Measurements from ENCODE around the gene HYDIN. TPM values are rescaled to one million over a fixed set of nuclear protein-coding genes. Genes with fewer than 3 reads are reported as not detected.

HYDIN gene
- total RNA-seq, 1 donor from 2014 or later: 0.07 TPM

DNA sequence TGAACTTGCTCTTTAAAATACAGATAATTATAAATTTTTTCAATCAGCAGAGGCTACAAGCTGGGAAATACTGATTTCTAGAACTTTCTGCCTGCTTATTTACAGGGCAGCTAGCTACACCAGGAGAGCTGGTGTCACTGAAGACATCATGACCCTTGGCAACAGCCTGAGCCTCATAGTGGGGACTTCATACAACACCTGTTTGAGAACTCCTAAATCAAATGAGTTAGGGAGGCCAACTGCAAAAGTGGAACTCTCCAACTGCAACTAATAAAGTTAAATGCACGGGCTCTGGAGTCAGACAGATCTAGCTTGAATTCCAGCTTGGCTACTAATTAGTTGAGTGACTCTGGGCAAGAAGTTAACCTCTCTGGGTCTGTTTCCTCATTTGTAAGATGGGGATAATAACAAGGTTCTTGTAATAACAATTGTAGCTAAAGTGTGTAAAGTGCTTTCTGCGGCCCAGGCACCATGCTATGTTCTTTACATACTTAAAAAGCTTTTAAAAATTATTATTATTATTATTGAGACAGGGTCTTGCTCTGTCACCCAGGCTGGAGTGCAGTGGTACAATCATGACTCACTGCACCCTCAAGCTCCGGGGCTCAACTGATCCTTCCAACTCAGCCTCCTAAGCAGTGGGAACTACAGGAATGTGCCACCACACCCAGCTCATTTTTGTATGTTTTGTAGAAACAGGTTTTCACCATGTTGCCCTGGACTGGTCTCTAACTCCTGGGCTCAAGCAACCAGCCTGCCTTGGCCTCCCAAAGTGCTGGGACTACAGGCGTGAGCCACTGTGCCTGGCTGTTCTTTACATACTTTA lies 462.9 kb downstream of the HYDIN start:
- DNase-seq (ENCODE audit: low read depth, low spot score): no peak

DNA sequence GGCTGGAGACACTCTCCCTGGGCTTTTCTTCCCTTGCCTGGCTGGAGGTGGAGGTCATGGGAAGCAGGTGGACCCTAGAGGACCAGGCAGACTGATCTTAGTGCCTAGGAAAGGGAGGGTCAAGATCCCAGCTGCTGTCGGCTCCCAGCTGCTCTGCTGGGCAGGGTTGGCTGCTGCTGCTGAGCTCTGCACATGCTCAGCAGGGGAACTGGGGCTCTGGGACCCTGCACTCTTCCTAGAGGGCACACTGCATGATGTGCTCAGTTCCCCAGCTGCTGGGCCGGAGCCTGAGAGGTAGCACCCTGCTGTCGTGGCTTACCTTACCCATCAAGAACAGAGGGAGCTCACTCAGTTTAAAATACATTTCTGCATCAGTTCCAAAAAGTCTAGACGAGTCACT lies 463.9 kb downstream of the HYDIN start:
- DNase-seq (ENCODE audit: low read depth, low spot score): no peak

DNA sequence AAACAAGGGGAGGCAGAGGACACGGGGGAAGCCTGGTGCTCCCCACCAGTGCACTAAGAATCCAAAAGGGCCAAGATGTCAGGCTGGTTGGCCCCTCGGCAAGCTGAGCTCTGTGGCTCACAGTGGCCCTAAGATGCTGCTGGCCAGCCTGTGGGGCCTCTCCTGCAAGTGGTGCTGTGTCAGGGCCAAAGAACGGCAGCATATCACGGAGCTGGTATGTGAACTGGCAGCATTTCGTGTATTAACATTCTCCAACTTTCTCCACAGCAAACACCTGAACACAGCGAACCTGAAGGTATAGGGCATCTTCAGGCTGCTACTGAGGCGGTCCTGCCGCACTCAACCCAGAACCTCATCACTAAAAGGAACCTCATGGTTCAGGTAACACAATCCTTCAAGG lies 464.3 kb downstream of the HYDIN start:
- DNase-seq (ENCODE audit: low read depth, low spot score): no peak

DNA sequence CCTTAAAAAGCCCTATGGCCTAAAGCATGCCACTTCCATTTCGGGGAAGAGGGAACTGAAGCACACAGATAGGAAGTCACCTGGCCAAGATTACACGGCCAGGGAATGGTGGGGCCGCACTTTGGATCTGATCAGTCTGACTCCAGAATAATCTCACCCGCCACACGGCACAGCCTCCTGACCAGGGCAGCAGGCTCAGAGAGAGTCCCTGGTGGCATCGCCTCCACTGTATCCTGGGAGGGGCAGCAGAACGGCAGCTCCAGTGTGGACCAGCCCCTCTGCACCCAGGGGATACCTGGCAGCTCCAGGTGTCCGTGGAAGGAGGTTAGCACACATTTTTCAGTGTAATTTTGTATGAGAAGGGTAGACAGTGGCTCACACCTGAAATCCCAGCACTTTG lies 465.0 kb downstream of the HYDIN start:
- no peak for DNase-seq (ENCODE audit: low read depth, low spot score)

DNA sequence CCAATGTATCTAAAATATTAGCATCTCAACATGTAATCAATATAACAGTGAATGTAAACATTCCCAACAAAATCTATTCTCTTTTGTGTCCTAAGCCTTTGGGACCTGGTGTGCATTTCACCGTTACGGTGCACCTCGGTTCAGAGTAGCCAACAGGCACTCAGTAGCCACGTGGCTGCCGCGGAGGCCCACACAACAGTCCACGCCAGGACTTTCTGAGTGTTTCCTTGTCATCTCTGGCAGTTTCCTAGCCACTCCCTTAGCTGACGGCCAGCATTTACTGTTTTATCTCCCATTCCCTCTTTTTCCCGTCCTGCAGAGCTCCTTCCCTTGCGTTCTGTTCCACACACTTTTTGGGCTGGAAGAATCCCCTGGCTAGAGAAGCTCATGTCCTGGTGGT lies 465.9 kb downstream of the HYDIN start:
- DNase-seq (ENCODE audit: low read depth, low spot score): no peak

DNA sequence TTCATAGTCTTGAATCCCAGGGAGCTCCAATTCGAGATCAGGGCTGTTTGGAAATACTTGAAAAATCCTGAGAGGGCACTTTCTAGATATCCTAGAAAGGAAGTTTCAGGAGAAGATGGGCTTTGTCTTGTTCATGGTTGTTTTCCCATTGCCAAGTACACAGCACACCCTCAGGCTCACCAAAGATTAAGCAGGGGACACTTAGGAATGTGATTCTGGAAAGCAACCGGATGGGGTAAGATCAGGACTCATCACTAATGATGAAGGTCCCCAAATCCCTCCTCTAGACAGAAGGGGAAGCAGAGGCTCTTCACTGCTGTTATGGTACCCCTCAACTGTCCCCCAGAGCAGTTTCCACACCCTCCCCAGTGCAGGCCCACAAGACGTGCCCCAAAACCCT lies 470.3 kb downstream of the HYDIN start:
- no peak for DNase-seq (ENCODE audit: low read depth, low spot score)

DNA sequence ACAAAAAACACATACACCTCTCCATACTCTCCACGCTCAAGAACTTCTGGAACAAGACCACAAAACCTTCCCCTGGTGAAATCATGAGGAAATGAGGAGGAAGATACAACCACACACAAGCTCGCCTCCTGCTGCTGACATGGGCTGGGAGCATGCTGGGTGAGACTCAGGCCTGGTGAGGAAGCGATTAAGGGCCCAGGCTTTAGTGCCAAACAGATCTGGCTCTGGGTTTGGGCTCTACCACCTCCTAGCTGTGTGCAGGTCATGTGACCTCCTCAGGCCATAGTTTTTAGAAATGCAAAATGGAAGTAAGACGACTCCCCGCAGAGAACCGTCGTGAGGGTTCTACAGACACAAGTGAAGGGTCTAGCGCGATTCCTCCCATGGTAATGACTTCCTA lies 470.9 kb downstream of the HYDIN start:
- DNase-seq (ENCODE audit: low read depth, low spot score): no peak

DNA sequence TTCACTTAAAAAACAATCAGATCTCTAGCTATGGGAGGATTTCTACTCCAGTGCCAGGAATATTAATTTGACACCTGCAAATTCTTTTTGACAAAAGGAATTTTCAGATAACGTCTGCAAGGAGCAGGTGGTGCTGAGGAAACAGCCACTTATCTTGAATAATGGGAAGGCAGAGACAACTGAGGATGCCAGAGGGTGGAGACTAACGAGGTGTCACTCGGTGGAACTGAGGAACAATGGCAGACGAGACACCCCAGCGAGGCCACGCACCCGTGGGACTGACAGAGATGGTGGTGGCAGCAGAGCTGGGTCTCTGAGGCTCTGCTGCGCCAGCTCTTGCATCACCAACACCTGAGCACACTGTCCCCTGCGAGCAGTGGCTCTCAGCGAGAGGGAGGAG lies 471.7 kb downstream of the HYDIN start:
- no peak for DNase-seq (ENCODE audit: low read depth, low spot score)

Other genes starting within 250 kb of the HYDIN start
- 24.8 and 28.8 TPM in 2 replicates for gene CMTR2, start 58.7 kb upstream of the HYDIN start, total RNA-seq
- gene CALB2, start 128.0 kb upstream of the HYDIN start, total RNA-seq: not detected in 2 replicates
- 0.07 TPM in 1 of 2 replicates, not detected in the other for gene TLE7, start 211.3 kb upstream of the HYDIN start, total RNA-seq
- 4.9 and 6.1 TPM in 2 replicates for gene ZNF23, start 231.5 kb upstream of the HYDIN start, total RNA-seq

Measured in pulmonary artery endothelial cell (primary cell).